ENCODE measurements around the gene ACBD4.

- TF ChIP-seq CTCF (IDR thresholded peaks at IDR 0.05; ENCODE audit: low read depth, low read length, missing input control) (no peak), ATF3 (IDR thresholded peaks at IDR 0.05) (no peak), MAX (IDR thresholded peaks at IDR 0.05) (no peak)
Observed at GRCh38 chr17:45172232-45172540, 36.7 kb downstream of the ACBD4 start.
